ENCODE results near the gene CD48.

Gene CD48

GRCh38 chr1:160647329-160647720, 64.3 kb downstream of the CD48 start:
- H3K4me3 ChIP-seq (ENCODE audit: low read length, poor library complexity, severe bottlenecking): no peak overlapping the region

DNA sequence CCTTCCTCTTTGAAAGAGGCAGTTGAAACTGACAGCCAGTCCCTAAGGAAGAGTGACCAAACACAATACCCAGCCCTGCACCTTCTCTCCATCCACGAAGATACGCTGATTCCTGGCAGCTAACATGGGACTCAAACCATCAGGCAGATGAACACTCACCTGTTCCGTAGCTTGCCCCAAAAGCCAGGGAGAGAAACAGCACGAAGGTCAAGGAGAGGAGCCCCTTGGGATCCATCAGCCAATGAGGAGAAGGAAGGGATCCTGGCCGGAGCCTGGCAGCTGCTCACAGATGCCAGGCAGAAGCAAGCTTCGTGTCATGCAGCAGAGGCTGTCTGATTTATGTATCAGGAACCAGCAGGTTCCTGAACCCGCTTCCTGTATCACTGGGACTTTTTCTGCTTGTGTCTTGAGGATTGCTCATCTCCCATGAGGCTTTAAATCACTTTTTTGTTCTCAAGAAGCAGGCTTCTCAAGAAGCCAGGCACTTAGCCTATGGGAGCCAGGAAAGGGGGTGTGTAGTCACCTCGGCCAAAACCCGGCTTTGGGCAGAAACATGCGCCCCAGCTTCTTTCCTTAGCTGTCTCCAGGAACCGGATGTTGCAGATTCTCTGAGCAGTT, 64.8 kb downstream of the CD48 start, which contains the start of gene SLAMF1:
TSS of gene SLAMF1 (minus strand) at position 334 of the 618 bp plus-strand sequence. CDS start at position 235, 99 bp downstream.
- Histone ChIP-seq H4K20me1 (ENCODE audit: insufficient read depth, low read length, poor library complexity, severe bottlenecking) (no peaks in the 10 kb centered on the region), H3K27me3 (ENCODE audit: insufficient read depth, low read length, poor library complexity, severe bottlenecking) (no peaks in the 10 kb centered on the region), H3K36me3 (ENCODE audit: insufficient read depth, low read length) (no peaks in the 10 kb centered on the region), H3F3A (ENCODE audit: low read depth) (no peaks in the 10 kb centered on the region), H3K79me2 (ENCODE audit: insufficient read depth, low read length) (no peaks in the 10 kb centered on the region), H3K9me3 (ENCODE audit: insufficient read depth, low read depth, low read length) (no peaks in the 10 kb centered on the region), H3K9ac (ENCODE audit: low read depth, low read length, poor library complexity, severe bottlenecking) (no peak within 1 kb of the TSS), H2AFZ (ENCODE audit: low read length) (no peak within 1 kb of the TSS), H3K4me3 (ENCODE audit: low read length, poor library complexity, severe bottlenecking) (no peak within 1 kb of the TSS), H3K4me1 (ENCODE audit: insufficient read depth, low read length, poor library complexity, severe bottlenecking) (peaks cover 26% of the 10 kb centered on the region), H3K4me2 (ENCODE audit: low read depth, low read length, poor library complexity, severe bottlenecking) (peak within 1 kb of the TSS; percentile 36), H3K9me2 (replicated peaks; ENCODE audit: low read depth, low read length) (no peaks in the 10 kb centered on the region)
- no peak for TF ChIP-seq EZH2phosphoT487 (IDR thresholded peaks at IDR 0.05; ENCODE audit: borderline replicate concordance)
- TF ChIP-seq, protein P1, sequence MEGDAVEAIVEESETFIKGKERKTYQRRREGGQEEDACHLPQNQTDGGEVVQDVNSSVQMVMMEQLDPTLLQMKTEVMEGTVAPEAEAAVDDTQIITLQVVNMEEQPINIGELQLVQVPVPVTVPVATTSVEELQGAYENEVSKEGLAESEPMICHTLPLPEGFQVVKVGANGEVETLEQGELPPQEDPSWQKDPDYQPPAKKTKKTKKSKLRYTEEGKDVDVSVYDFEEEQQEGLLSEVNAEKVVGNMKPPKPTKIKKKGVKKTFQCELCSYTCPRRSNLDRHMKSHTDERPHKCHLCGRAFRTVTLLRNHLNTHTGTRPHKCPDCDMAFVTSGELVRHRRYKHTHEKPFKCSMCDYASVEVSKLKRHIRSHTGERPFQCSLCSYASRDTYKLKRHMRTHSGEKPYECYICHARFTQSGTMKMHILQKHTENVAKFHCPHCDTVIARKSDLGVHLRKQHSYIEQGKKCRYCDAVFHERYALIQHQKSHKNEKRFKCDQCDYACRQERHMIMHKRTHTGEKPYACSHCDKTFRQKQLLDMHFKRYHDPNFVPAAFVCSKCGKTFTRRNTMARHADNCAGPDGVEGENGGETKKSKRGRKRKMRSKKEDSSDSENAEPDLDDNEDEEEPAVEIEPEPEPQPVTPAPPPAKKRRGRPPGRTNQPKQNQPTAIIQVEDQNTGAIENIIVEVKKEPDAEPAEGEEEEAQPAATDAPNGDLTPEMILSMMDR (conservative IDR thresholded peaks at IDR 0.05; ENCODE audit: low read length): no peak

More at GRCh38 chr1:160647329-160647720, 64.3 kb downstream of the CD48 start:
- Histone ChIP-seq H3K9me3 (ENCODE audit: insufficient read depth, low read depth, low read length) (no peaks in the 10 kb centered on the region), H3K27me3 (ENCODE audit: insufficient read depth, low read length, poor library complexity, severe bottlenecking) (no peaks in the 10 kb centered on the region), H3K36me3 (ENCODE audit: insufficient read depth, low read length) (no peaks in the 10 kb centered on the region), H4K20me1 (ENCODE audit: insufficient read depth, low read length, poor library complexity, severe bottlenecking) (no peaks in the 10 kb centered on the region), H3K79me2 (ENCODE audit: insufficient read depth, low read length) (no peaks in the 10 kb centered on the region), H3K9me2 (replicated peaks; ENCODE audit: low read depth, low read length) (no peaks in the 10 kb centered on the region), H3F3A (ENCODE audit: low read depth) (no peaks in the 10 kb centered on the region), H3K9ac (ENCODE audit: low read depth, low read length, poor library complexity, severe bottlenecking) (no peak overlapping the region), H3K4me1 (ENCODE audit: insufficient read depth, low read length, poor library complexity, severe bottlenecking) (peaks cover 31% of the 10 kb centered on the region), H2AFZ (ENCODE audit: low read length) (no peak overlapping the region), H3K4me2 (ENCODE audit: low read depth, low read length, poor library complexity, severe bottlenecking) (peak overlapping the region; percentile 36)
- TF ChIP-seq EZH2phosphoT487 (IDR thresholded peaks at IDR 0.05; ENCODE audit: borderline replicate concordance): no peak
- TF ChIP-seq, protein P1 (conservative IDR thresholded peaks at IDR 0.05; ENCODE audit: low read length): no peak

GRCh38 chr1:160646180-160646579, 65.4 kb downstream of the CD48 start:
- Histone ChIP-seq H2AFZ (ENCODE audit: low read length) (no peak overlapping the region), H3K9me3 (ENCODE audit: insufficient read depth, low read depth, low read length) (no peaks in the 10 kb centered on the region), H3K4me3 (ENCODE audit: low read length, poor library complexity, severe bottlenecking) (no peak overlapping the region), H3K4me1 (ENCODE audit: insufficient read depth, low read length, poor library complexity, severe bottlenecking) (peaks cover 26% of the 10 kb centered on the region), H3K36me3 (ENCODE audit: insufficient read depth, low read length) (no peaks in the 10 kb centered on the region), H4K20me1 (ENCODE audit: insufficient read depth, low read length, poor library complexity, severe bottlenecking) (no peaks in the 10 kb centered on the region), H3K79me2 (ENCODE audit: insufficient read depth, low read length) (no peaks in the 10 kb centered on the region), H3K4me2 (ENCODE audit: low read depth, low read length, poor library complexity, severe bottlenecking) (no peak overlapping the region), H3F3A (ENCODE audit: low read depth) (no peaks in the 10 kb centered on the region), H3K9ac (ENCODE audit: low read depth, low read length, poor library complexity, severe bottlenecking) (no peak overlapping the region), H3K27me3 (ENCODE audit: insufficient read depth, low read length, poor library complexity, severe bottlenecking) (no peaks in the 10 kb centered on the region), H3K9me2 (replicated peaks; ENCODE audit: low read depth, low read length) (no peaks in the 10 kb centered on the region)
- TF ChIP-seq, protein P1 (conservative IDR thresholded peaks at IDR 0.05; ENCODE audit: low read length): no peak
- no peak for TF ChIP-seq EZH2phosphoT487 (IDR thresholded peaks at IDR 0.05; ENCODE audit: borderline replicate concordance)
